ENCODE data around the gene PIEZO2.

The PIEZO2 gene

GRCh38 chr18:10794771-10795170, 354.6 kb downstream of the PIEZO2 start:
- no peak for DNase-seq (ENCODE audit: low read depth in 4 of 4, low spot score in 1 of 4)

- no peak for DNase-seq (ENCODE audit: low read depth in 4 of 4, low spot score in 1 of 4)
Measured at GRCh38 chr18:10793730-10794370, 355.5 kb downstream of the PIEZO2 start.

- no peak for DNase-seq (ENCODE audit: low read depth in 4 of 4, low spot score in 1 of 4)
Measured at GRCh38 chr18:10792181-10792580, 357.2 kb downstream of the PIEZO2 start.

- DNase-seq (ENCODE audit: low read depth in 4 of 4, low spot score in 1 of 4), result no peak
Measured at GRCh38 chr18:10791169-10791831, 358.1 kb downstream of the PIEZO2 start.

GRCh38 chr18:10789180-10789579, 360.2 kb downstream of the PIEZO2 start:
- DNase-seq (ENCODE audit: low read depth in 4 of 4, low spot score in 1 of 4), result no peak

GRCh38 chr18:10787293-10787901, 362.0 kb downstream of the PIEZO2 start:
- peak; percentile 74 to 84 (median 78) for DNase-seq (ENCODE audit: low read depth in 4 of 4, low spot score in 1 of 4)

- no peak for DNase-seq (ENCODE audit: low read depth in 4 of 4, low spot score in 1 of 4)
Measured at GRCh38 chr18:10785798-10786197, 363.6 kb downstream of the PIEZO2 start.

GRCh38 chr18:10784596-10785202, 364.7 kb downstream of the PIEZO2 start:
- no peak for DNase-seq (ENCODE audit: low read depth in 4 of 4, low spot score in 1 of 4)

GRCh38 chr18:10783941-10784340, 365.4 kb downstream of the PIEZO2 start:
- DNase-seq (ENCODE audit: low read depth in 4 of 4, low spot score in 1 of 4), result no peak

- no peak for DNase-seq (ENCODE audit: low read depth in 4 of 4, low spot score in 1 of 4)
Measured at GRCh38 chr18:10776493-10776892, 372.9 kb downstream of the PIEZO2 start.

GRCh38 chr18:10775026-10775425, 374.3 kb downstream of the PIEZO2 start:
- DNase-seq (ENCODE audit: low read depth in 4 of 4, low spot score in 1 of 4), result no peak

- DNase-seq (ENCODE audit: low read depth in 4 of 4, low spot score in 1 of 4), result no peak
Measured at GRCh38 chr18:10771053-10771709, 378.2 kb downstream of the PIEZO2 start.

- DNase-seq (ENCODE audit: low read depth in 4 of 4, low spot score in 1 of 4), result no peak
Measured at GRCh38 chr18:10770264-10770663, 379.1 kb downstream of the PIEZO2 start.

GRCh38 chr18:10768221-10768620, 381.1 kb downstream of the PIEZO2 start:
- no peak for DNase-seq (ENCODE audit: low read depth in 4 of 4, low spot score in 1 of 4)

GRCh38 chr18:10767658-10768057, 381.7 kb downstream of the PIEZO2 start:
- no peak for DNase-seq (ENCODE audit: low read depth in 4 of 4, low spot score in 1 of 4)

- no peak for DNase-seq (ENCODE audit: low read depth in 4 of 4, low spot score in 1 of 4)
Measured at GRCh38 chr18:10760986-10761385, 388.4 kb downstream of the PIEZO2 start.

GRCh38 chr18:10759241-10759640, 390.1 kb downstream of the PIEZO2 start:
- no peak for DNase-seq (ENCODE audit: low read depth in 4 of 4, low spot score in 1 of 4)

GRCh38 chr18:10757946-10758345, 391.4 kb downstream of the PIEZO2 start:
- DNase-seq (ENCODE audit: low read depth in 4 of 4, low spot score in 1 of 4), result no peak

- no peak for DNase-seq (ENCODE audit: low read depth in 4 of 4, low spot score in 1 of 4)
Measured at GRCh38 chr18:10757349-10757748, 392.0 kb downstream of the PIEZO2 start.

GRCh38 chr18:10755855-10756254, 393.5 kb downstream of the PIEZO2 start:
- no peak for DNase-seq (ENCODE audit: low read depth in 4 of 4, low spot score in 1 of 4)

- no peak for DNase-seq (ENCODE audit: low read depth in 4 of 4, low spot score in 1 of 4)
Measured at GRCh38 chr18:10754128-10754527, 395.2 kb downstream of the PIEZO2 start.

- no peak for DNase-seq (ENCODE audit: low read depth in 4 of 4, low spot score in 1 of 4)
Measured at GRCh38 chr18:10752382-10752781, 397.0 kb downstream of the PIEZO2 start.

Data from stimulated activated CD4-positive, alpha-beta T cell treated with anti-CD3 and anti-CD28 coated beads, Interleukin-1b, Interleukin-23, amount 100 ng/mL, for 24 hours (primary cell).